ENCODE results near the gene CLRN1.

DNA sequence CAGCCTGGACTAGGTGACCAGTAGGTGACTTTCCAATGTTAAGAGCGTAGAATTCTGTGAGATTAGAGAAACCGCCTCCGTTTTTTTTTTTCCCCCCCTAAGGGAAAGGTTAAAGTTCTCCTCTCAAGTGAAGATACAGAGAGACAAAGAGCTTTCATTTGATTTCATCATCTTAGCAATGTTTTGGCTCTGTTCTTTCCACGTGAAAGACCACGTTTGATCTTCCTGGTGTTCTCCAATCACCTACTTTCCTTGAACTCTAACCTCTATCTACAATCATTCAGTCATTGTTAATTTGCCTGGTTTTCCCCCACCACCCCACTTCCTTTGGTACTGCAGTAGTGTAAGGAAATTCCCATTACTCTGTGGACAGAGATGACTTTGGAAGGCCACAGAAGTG, 36.9 kb upstream of the CLRN1 start:
- TF ChIP-seq PRRX2 (CRISPR knock-in tag; IDR thresholded peaks at IDR 0.05), result no peak
- TF ChIP-seq ZNF416 (CRISPR knock-in tag; IDR thresholded peaks at IDR 0.05), result no peak
- TF ChIP-seq NFYB (CRISPR knock-in tag; conservative IDR thresholded peaks at IDR 0.05; ENCODE audit: low read depth), result no peak
- TF ChIP-seq, protein P1, sequence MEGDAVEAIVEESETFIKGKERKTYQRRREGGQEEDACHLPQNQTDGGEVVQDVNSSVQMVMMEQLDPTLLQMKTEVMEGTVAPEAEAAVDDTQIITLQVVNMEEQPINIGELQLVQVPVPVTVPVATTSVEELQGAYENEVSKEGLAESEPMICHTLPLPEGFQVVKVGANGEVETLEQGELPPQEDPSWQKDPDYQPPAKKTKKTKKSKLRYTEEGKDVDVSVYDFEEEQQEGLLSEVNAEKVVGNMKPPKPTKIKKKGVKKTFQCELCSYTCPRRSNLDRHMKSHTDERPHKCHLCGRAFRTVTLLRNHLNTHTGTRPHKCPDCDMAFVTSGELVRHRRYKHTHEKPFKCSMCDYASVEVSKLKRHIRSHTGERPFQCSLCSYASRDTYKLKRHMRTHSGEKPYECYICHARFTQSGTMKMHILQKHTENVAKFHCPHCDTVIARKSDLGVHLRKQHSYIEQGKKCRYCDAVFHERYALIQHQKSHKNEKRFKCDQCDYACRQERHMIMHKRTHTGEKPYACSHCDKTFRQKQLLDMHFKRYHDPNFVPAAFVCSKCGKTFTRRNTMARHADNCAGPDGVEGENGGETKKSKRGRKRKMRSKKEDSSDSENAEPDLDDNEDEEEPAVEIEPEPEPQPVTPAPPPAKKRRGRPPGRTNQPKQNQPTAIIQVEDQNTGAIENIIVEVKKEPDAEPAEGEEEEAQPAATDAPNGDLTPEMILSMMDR (IDR thresholded peaks at IDR 0.05), result no peak
- TF ChIP-seq TEAD1 (CRISPR knock-in tag; IDR thresholded peaks at IDR 0.05), result no peak
- TF ChIP-seq, protein P2, sequence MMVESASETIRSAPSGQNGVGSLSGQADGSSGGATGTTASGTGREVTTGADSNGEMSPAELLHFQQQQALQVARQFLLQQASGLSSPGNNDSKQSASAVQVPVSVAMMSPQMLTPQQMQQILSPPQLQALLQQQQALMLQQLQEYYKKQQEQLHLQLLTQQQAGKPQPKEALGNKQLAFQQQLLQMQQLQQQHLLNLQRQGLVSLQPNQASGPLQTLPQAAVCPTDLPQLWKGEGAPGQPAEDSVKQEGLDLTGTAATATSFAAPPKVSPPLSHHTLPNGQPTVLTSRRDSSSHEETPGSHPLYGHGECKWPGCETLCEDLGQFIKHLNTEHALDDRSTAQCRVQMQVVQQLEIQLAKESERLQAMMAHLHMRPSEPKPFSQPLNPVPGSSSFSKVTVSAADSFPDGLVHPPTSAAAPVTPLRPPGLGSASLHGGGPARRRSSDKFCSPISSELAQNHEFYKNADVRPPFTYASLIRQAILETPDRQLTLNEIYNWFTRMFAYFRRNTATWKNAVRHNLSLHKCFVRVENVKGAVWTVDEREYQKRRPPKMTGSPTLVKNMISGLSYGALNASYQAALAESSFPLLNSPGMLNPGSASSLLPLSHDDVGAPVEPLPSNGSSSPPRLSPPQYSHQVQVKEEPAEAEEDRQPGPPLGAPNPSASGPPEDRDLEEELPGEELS (CRISPR knock-in tag; IDR thresholded peaks at IDR 0.05), result no peak
- TF ChIP-seq ZNF423 (CRISPR knock-in tag; IDR thresholded peaks at IDR 0.05), result no peak
- TF ChIP-seq, protein P3, sequence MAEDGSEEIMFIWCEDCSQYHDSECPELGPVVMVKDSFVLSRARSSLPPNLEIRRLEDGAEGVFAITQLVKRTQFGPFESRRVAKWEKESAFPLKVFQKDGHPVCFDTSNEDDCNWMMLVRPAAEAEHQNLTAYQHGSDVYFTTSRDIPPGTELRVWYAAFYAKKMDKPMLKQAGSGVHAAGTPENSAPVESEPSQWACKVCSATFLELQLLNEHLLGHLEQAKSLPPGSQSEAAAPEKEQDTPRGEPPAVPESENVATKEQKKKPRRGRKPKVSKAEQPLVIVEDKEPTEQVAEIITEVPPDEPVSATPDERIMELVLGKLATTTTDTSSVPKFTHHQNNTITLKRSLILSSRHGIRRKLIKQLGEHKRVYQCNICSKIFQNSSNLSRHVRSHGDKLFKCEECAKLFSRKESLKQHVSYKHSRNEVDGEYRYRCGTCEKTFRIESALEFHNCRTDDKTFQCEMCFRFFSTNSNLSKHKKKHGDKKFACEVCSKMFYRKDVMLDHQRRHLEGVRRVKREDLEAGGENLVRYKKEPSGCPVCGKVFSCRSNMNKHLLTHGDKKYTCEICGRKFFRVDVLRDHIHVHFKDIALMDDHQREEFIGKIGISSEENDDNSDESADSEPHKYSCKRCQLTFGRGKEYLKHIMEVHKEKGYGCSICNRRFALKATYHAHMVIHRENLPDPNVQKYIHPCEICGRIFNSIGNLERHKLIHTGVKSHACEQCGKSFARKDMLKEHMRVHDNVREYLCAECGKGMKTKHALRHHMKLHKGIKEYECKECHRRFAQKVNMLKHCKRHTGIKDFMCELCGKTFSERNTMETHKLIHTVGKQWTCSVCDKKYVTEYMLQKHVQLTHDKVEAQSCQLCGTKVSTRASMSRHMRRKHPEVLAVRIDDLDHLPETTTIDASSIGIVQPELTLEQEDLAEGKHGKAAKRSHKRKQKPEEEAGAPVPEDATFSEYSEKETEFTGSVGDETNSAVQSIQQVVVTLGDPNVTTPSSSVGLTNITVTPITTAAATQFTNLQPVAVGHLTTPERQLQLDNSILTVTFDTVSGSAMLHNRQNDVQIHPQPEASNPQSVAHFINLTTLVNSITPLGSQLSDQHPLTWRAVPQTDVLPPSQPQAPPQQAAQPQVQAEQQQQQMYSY (CRISPR knock-in tag; IDR thresholded peaks at IDR 0.05), result no peak
- no peak for TF ChIP-seq NR2C2 (CRISPR knock-in tag; IDR thresholded peaks at IDR 0.05)
- no peak for TF ChIP-seq NFATC4 (CRISPR knock-in tag; IDR thresholded peaks at IDR 0.05)
- TF ChIP-seq SP1 (CRISPR knock-in tag; conservative IDR thresholded peaks at IDR 0.05), result no peak

Data from WTC11 (cell line).